ENCODE data around the gene LAPTM4A.

Gene LAPTM4A

GRCh38 chr2:20051532-20052228 is at the start of gene LAPTM4A:
Gene LAPTM4A, minus strand, starts transcription at chr2:20051628. Its CDS starts 108 bp downstream, at chr2:20051520.
- TF ChIP-seq ZBTB7A (IDR thresholded peaks at IDR 0.05; ENCODE audit: low read depth) (no peak; the same call in 1 of the 2 replicates), REST (IDR thresholded peaks at IDR 0.05; ENCODE audit: low read depth) (no peak), CEBPB (IDR thresholded peaks at IDR 0.05) (no peak), RAD21 (IDR thresholded peaks at IDR 0.05; ENCODE audit: low read depth) (no peak), TCF12 (IDR thresholded peaks at IDR 0.05; ENCODE audit: low read depth) (peak; percentile 55; the same call in 1 of the 2 replicates), USF1 (IDR thresholded peaks at IDR 0.05) (peak; percentile 88), NFIC (IDR thresholded peaks at IDR 0.05) (peak; percentile 35; the same call in 1 of the 2 replicates), FOXM1 (IDR thresholded peaks at IDR 0.05; ENCODE audit: borderline replicate concordance, low read depth) (no peak), EP300 (IDR thresholded peaks at IDR 0.05; ENCODE audit: borderline replicate concordance) (no peak), YY1 (IDR thresholded peaks at IDR 0.05; ENCODE audit: low read depth) (0 out of 2 replicates have a peak, but pooled peaks have one; percentile 38), TAF1 (IDR thresholded peaks at IDR 0.05; ENCODE audit: low read depth) (peak; percentile 79), CREB1 (IDR thresholded peaks at IDR 0.05; ENCODE audit: low read depth) (peak; percentile 84), MAX (IDR thresholded peaks at IDR 0.05) (peak; percentile 67), EGR1 (IDR thresholded peaks at IDR 0.05) (peak; percentile 75; the same call in 1 of the 2 replicates), TEAD4 (IDR thresholded peaks at IDR 0.05) (no peak)

- TF ChIP-seq REST (IDR thresholded peaks at IDR 0.05; ENCODE audit: low read depth): no peak
These were observed 49.3 kb upstream of the LAPTM4A start for GRCh38 chr2:20100711-20101110.

- TF ChIP-seq CEBPB (IDR thresholded peaks at IDR 0.05): no peak
- TF ChIP-seq REST (IDR thresholded peaks at IDR 0.05; ENCODE audit: low read depth): no peak
- no peak for TF ChIP-seq YY1 (IDR thresholded peaks at IDR 0.05; ENCODE audit: low read depth)
- no peak for TF ChIP-seq RAD21 (IDR thresholded peaks at IDR 0.05; ENCODE audit: low read depth)
- TF ChIP-seq MAX (IDR thresholded peaks at IDR 0.05): no peak
These were observed 48.4 kb upstream of the LAPTM4A start for GRCh38 chr2:20099780-20100179.

GRCh38 chr2:20097889-20098714 is 46.7 kb upstream of the LAPTM4A start:
- TF ChIP-seq MAX (IDR thresholded peaks at IDR 0.05) (peak; percentile 41; the same call in 1 of the 2 replicates), CEBPB (IDR thresholded peaks at IDR 0.05) (no peak), YY1 (IDR thresholded peaks at IDR 0.05; ENCODE audit: low read depth) (0 out of 2 replicates have a peak, but pooled peaks have one; percentile 19), RAD21 (IDR thresholded peaks at IDR 0.05; ENCODE audit: low read depth) (peak; percentile 99)

GRCh38 chr2:20095469-20095868 is 44.0 kb upstream of the LAPTM4A start:
- TF ChIP-seq CREB1 (IDR thresholded peaks at IDR 0.05; ENCODE audit: low read depth) (no peak), FOXM1 (IDR thresholded peaks at IDR 0.05; ENCODE audit: borderline replicate concordance, low read depth) (no peak), EP300 (IDR thresholded peaks at IDR 0.05; ENCODE audit: borderline replicate concordance) (no peak), YY1 (IDR thresholded peaks at IDR 0.05; ENCODE audit: low read depth) (no peak), ZBTB7A (IDR thresholded peaks at IDR 0.05; ENCODE audit: low read depth) (no peak), USF1 (IDR thresholded peaks at IDR 0.05) (no peak), TEAD4 (IDR thresholded peaks at IDR 0.05) (no peak), REST (IDR thresholded peaks at IDR 0.05; ENCODE audit: low read depth) (no peak), TCF12 (IDR thresholded peaks at IDR 0.05; ENCODE audit: low read depth) (no peak), RAD21 (IDR thresholded peaks at IDR 0.05; ENCODE audit: low read depth) (no peak), TAF1 (IDR thresholded peaks at IDR 0.05; ENCODE audit: low read depth) (no peak), CEBPB (IDR thresholded peaks at IDR 0.05) (no peak), MAX (IDR thresholded peaks at IDR 0.05) (no peak), EGR1 (IDR thresholded peaks at IDR 0.05) (no peak), NFIC (IDR thresholded peaks at IDR 0.05) (no peak)

Data from Ishikawa (cell line).